ENCODE measurements around the gene CNDP2. TPM values are rescaled to one million over a fixed set of nuclear protein-coding genes. Genes with fewer than 3 reads are reported as not detected.

Gene CNDP2
- total RNA-seq, 1 experiment from 2014 or later, result 77.0 TPM

GRCh38 chr18:74529811-74530583 lies 33.8 kb downstream of the CNDP2 start:
- no peak for DNase-seq (ENCODE audit: low spot score)
- in situ Hi-C loops (cut with HindIII; ENCODE audit: low sequenced_read_pairs), result no loop called here

GRCh38 chr18:74530584-74530862 lies 34.4 kb downstream of the CNDP2 start:
- in situ Hi-C loops (cut with HindIII; ENCODE audit: low sequenced_read_pairs), result no loop called here

GRCh38 chr18:74531043-74531442 lies 34.9 kb downstream of the CNDP2 start:
- in situ Hi-C loops (cut with HindIII; ENCODE audit: low sequenced_read_pairs), result no loop called here
- DNase-seq (ENCODE audit: low spot score), result no peak

More at GRCh38 chr18:74530584-74530862, 34.4 kb downstream of the CNDP2 start:
- no peak for DNase-seq (ENCODE audit: low spot score)

- DNase-seq (ENCODE audit: low spot score), result no peak
- in situ Hi-C loops (cut with HindIII; ENCODE audit: low sequenced_read_pairs), result no loop called here
Observed at GRCh38 chr18:74532511-74533025, 36.4 kb downstream of the CNDP2 start.

GRCh38 chr18:74533666-74534065 lies 37.5 kb downstream of the CNDP2 start:
- DNase-seq (ENCODE audit: low spot score), result no peak
- in situ Hi-C loops (cut with HindIII; ENCODE audit: low sequenced_read_pairs), result no loop called here

GRCh38 chr18:74534150-74534969 lies 38.2 kb downstream of the CNDP2 start, which contains the start of gene CNDP1:
TSS of gene CNDP1 (plus strand) at chr18:74534500. CDS start at chr18:74534668, 168 bp downstream.
- in situ Hi-C loops (cut with HindIII; ENCODE audit: low sequenced_read_pairs), result no loop called here
- no peak for DNase-seq (ENCODE audit: low spot score)

- no peak for DNase-seq (ENCODE audit: low spot score)
Observed at GRCh38 chr18:74534981-74535649, 39.0 kb downstream of the CNDP2 start.

GRCh38 chr18:74539289-74539688 lies 43.1 kb downstream of the CNDP2 start:
- DNase-seq (ENCODE audit: low spot score), result no peak
- in situ Hi-C loops (cut with HindIII; ENCODE audit: low sequenced_read_pairs), result no loop called here

More at GRCh38 chr18:74534981-74535649, 39.0 kb downstream of the CNDP2 start:
- in situ Hi-C loops (cut with HindIII; ENCODE audit: low sequenced_read_pairs), result no loop called here

GRCh38 chr18:74540652-74541421 lies 44.7 kb downstream of the CNDP2 start:
- DNase-seq (ENCODE audit: low spot score), result no peak
- in situ Hi-C loops (cut with HindIII; ENCODE audit: low sequenced_read_pairs), result no loop called here

- in situ Hi-C loops (cut with HindIII; ENCODE audit: low sequenced_read_pairs), result no loop called here
- no peak for DNase-seq (ENCODE audit: low spot score)
Observed at GRCh38 chr18:74541703-74542555, 45.8 kb downstream of the CNDP2 start.

- no peak for DNase-seq (ENCODE audit: low spot score)
- in situ Hi-C loops (cut with HindIII; ENCODE audit: low sequenced_read_pairs), result no loop called here
Observed at GRCh38 chr18:74544898-74545297, 48.7 kb downstream of the CNDP2 start.

GRCh38 chr18:74546007-74546406 lies 49.8 kb downstream of the CNDP2 start:
- no peak for DNase-seq (ENCODE audit: low spot score)
- in situ Hi-C loops (cut with HindIII; ENCODE audit: low sequenced_read_pairs), result no loop called here

- DNase-seq (ENCODE audit: low spot score), result no peak
- in situ Hi-C loops (cut with HindIII; ENCODE audit: low sequenced_read_pairs), result no loop called here
Observed at GRCh38 chr18:74546751-74547530, 50.8 kb downstream of the CNDP2 start.

- in situ Hi-C loops (cut with HindIII; ENCODE audit: low sequenced_read_pairs), result no loop called here
- no peak for DNase-seq (ENCODE audit: low spot score)
Observed at GRCh38 chr18:74547860-74548259, 51.7 kb downstream of the CNDP2 start.

GRCh38 chr18:74549591-74550104 lies 53.5 kb downstream of the CNDP2 start:
- in situ Hi-C loops (cut with HindIII; ENCODE audit: low sequenced_read_pairs), result no loop called here
- DNase-seq (ENCODE audit: low spot score), result no peak

- no peak for DNase-seq (ENCODE audit: low spot score)
- in situ Hi-C loops (cut with HindIII; ENCODE audit: low sequenced_read_pairs), result no loop called here
Observed at GRCh38 chr18:74550886-74551285, 54.7 kb downstream of the CNDP2 start.

GRCh38 chr18:74551452-74551851 lies 55.3 kb downstream of the CNDP2 start:
- in situ Hi-C loops (cut with HindIII; ENCODE audit: low sequenced_read_pairs), result no loop called here
- DNase-seq (ENCODE audit: low spot score), result no peak
